ENCODE results near the gene ENC1. TPM values are rescaled to one million over a fixed set of nuclear protein-coding genes. Genes with fewer than 3 reads are reported as not detected.

ENC1 gene
- total RNA-seq, 2 experiments from 2014 or later, result 0.38 to 1.5 TPM

DNA sequence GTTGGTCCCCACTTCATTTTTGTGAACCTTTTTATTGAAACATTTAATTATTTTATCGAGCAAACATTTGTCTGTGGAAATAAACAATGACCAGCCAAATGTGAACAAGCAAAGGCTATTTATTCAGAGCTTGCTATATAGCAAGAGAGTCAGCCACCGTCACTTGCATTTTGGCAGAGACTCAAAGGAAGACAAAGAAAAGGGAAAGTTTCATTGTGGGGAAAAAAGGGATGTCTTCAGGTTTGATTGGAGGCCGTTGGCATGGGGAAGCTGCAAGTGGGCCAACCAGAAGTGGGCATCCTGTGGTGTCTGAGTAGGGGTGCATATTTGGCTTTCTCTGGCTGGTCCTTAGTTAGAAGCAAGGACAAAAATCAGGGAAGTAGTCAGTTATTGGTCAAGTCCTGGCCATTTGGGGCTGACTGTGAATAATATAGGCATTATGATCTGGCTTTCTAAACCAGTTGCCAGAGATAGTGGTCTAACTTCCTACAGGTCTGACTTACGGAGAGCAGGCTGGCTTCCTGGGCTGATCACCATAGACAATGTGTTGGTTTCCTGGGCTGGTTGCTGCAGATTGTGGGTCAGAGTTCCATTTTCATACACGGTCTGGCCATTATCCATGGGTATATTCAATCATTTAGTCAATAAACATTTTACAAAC is 16.6 kb downstream of the ENC1 start:
- H3K36me3 Mint-ChIP-seq, result no peaks in the 10 kb centered on the region
- no peaks in the 10 kb centered on the region for H3K4me1 Mint-ChIP-seq
- no peak overlapping the region for H3K4me3 Mint-ChIP-seq
- no peaks in the 10 kb centered on the region for H3K9me3 Mint-ChIP-seq (ENCODE audit: low read depth)
- ATAC-seq, result no peak
- CTCF ChIA-PET, result no interaction called here
- DNase-seq, result no peak
- peaks cover 52% of the 10 kb centered on the region for H3K27me3 Mint-ChIP-seq
- no peak overlapping the region for H3K27ac Mint-ChIP-seq

DNA sequence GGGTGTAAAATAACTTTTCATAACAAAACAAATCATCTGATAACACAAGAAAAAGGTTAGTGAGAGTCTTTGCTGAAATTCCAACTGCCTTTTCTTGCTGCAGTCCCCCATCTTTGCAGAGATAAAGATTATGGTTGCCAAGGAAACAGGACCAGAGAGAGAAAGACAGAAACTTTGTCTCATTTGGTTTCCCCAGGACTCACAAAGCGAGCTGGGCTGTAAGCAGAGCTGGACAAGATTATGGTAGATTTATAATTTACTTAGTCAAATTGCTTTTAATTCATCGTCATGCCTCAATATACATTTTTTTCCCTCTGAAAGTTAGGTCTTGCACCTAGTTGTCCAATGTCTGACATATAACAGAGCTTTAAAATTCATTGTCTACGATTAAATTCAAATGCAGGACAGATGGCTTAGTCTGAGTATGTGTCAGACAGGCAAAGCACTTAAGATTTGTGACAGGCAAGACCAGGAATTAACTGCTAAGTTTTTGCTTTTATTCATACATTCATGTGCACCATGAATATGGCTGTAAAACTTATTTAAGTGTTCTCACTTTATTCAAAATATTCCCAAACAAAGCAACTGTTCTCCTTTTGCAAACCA is 17.4 kb downstream of the ENC1 start:
- H3K4me3 Mint-ChIP-seq, result no peak overlapping the region
- H3K27me3 Mint-ChIP-seq, result peaks cover 46% of the 10 kb centered on the region
- CTCF ChIA-PET, result no interaction called here
- H3K9me3 Mint-ChIP-seq (ENCODE audit: low read depth), result no peaks in the 10 kb centered on the region
- H3K36me3 Mint-ChIP-seq, result no peaks in the 10 kb centered on the region
- H3K27ac Mint-ChIP-seq, result no peak overlapping the region
- no peak for DNase-seq
- H3K4me1 Mint-ChIP-seq, result no peaks in the 10 kb centered on the region
- ATAC-seq, result no peak

DNA sequence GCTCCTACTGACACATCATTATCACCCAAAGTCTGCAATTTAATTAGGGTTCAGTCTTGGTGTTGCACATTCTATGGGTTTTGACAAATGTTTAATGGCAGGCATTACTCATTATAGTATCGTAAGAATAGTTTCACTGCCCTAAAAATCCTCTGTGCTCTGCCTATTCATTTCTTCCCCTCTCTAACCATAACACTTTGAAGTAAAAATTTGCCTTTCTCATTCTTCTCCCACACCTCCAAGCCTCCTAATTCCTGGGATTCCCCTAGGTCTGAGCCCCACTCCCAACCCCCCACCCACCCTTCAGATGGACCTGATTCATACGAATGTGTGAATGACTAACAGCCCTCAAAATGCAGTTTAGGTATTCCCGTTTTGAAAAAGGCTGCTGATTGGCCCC is 18.4 kb downstream of the ENC1 start:
- Mint-ChIP-seq H3K9me3 (ENCODE audit: low read depth) (no peaks in the 10 kb centered on the region), H3K27me3 (peaks cover 44% of the 10 kb centered on the region), H3K27ac (no peak overlapping the region), H3K36me3 (no peaks in the 10 kb centered on the region), H3K4me3 (no peak overlapping the region), H3K4me1 (no peaks in the 10 kb centered on the region)
- no peak for DNase-seq
- CTCF ChIA-PET, result no interaction called here
- ATAC-seq, result no peak

DNA sequence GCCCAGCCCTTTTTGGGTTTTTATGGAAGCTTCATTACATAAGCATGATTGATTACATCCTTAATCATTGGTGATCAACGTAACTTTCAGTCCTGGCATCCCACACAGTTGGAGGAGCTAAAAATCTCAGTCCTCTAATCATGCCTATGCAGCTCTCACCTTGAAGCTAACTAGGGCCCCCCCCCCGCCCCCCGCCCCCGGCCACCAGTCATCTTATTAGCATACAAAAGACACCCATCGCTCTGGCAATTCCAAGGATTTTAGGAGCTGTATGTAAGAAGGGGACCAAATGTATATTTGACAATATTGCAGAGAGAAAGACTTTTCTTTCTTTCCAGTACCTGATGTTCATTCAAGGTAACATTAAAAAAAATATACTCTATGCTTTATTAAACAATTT is 19.0 kb downstream of the ENC1 start:
- H3K9me3 Mint-ChIP-seq (ENCODE audit: low read depth), result no peaks in the 10 kb centered on the region
- CTCF ChIA-PET, result no interaction called here

DNA sequence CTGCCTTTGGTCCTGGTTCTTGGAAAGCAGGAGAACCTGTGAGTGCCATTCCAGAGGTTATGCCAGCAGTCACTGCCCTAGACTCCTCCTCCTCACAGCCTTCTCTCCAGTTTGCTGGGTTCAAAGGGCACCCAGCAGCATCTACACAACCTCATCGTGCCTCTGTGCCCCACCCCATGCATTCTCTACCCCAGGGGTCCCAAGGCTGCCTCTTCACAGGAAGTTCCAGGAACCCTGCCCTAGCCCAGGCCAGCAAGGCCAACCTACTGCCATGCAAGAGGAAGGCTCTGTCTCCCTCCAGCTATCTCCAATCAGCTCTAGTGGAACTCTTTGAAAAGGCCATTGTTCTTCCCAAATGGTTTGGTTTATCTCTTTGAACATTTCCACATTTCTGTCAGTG is 21.2 kb downstream of the ENC1 start:
- no peaks in the 10 kb centered on the region for H3K36me3 Mint-ChIP-seq
- CTCF ChIA-PET, result no interaction called here
- no peaks in the 10 kb centered on the region for H3K4me1 Mint-ChIP-seq
- no peak overlapping the region for H3K27ac Mint-ChIP-seq
- DNase-seq (no peak), ATAC-seq (no peak)
- peaks cover 31% of the 10 kb centered on the region for H3K27me3 Mint-ChIP-seq
- no peaks in the 10 kb centered on the region for H3K9me3 Mint-ChIP-seq (ENCODE audit: low read depth)
- H3K4me3 Mint-ChIP-seq, result no peak overlapping the region

More for the DNA sequence above, 19.0 kb downstream of the ENC1 start:
- Mint-ChIP-seq H3K27me3 (peaks cover 39% of the 10 kb centered on the region), H3K4me1 (no peaks in the 10 kb centered on the region), H3K27ac (no peak overlapping the region), H3K4me3 (no peak overlapping the region), H3K36me3 (no peaks in the 10 kb centered on the region)
- DNase-seq (no peak), ATAC-seq (no peak)

DNA sequence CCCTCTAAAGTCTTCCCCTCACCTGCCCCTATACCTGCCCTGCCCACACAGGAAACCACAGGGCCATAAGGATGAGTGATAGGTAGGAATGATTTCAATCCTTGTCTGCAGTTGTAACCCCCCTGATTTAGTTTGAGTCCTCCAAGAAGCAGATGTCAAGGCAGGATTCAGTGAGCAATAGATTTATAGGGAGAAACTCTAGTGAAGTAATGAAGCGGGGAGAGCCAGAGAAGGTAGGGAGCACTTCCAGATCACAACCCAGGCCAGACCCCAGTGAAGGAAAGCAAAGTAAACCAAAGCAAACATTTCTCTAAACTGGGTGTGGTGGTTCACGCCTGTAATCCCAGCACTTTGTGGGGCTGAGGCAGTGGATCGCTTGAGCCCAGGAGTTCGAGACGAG is 22.4 kb downstream of the ENC1 start:
- ATAC-seq (no peak), DNase-seq (no peak)
- Mint-ChIP-seq H3K27ac (no peak overlapping the region), H3K4me3 (no peak overlapping the region), H3K36me3 (no peaks in the 10 kb centered on the region), H3K4me1 (no peaks in the 10 kb centered on the region), H3K27me3 (peaks cover 28% of the 10 kb centered on the region), H3K9me3 (ENCODE audit: low read depth) (no peaks in the 10 kb centered on the region)
- CTCF ChIA-PET, result no interaction called here

DNA sequence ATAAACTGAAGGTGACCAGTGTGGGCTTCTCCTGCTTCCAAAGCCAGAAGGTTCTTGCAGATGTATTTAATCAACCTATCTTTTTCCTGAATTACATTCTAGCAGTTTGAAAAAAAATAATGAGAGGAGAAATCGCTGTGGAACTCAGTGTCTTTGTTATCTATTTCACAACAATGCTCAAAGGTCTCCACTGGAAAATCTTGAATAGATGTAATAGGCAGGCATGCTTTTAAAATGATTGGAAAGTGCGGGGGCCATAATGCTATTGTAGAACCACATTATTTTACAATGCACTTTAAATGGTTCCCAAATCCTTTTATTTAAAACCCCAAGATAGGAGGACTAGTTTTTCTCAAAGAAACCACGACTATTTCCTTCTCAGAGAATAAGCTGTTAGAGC is 23.3 kb downstream of the ENC1 start:
- Mint-ChIP-seq H3K9me3 (ENCODE audit: low read depth) (no peaks in the 10 kb centered on the region), H3K4me1 (no peaks in the 10 kb centered on the region), H3K27me3 (peaks cover 22% of the 10 kb centered on the region), H3K36me3 (no peaks in the 10 kb centered on the region), H3K27ac (no peak overlapping the region), H3K4me3 (no peak overlapping the region)
- ATAC-seq (no peak), DNase-seq (no peak)
- CTCF ChIA-PET, result no interaction called here

DNA sequence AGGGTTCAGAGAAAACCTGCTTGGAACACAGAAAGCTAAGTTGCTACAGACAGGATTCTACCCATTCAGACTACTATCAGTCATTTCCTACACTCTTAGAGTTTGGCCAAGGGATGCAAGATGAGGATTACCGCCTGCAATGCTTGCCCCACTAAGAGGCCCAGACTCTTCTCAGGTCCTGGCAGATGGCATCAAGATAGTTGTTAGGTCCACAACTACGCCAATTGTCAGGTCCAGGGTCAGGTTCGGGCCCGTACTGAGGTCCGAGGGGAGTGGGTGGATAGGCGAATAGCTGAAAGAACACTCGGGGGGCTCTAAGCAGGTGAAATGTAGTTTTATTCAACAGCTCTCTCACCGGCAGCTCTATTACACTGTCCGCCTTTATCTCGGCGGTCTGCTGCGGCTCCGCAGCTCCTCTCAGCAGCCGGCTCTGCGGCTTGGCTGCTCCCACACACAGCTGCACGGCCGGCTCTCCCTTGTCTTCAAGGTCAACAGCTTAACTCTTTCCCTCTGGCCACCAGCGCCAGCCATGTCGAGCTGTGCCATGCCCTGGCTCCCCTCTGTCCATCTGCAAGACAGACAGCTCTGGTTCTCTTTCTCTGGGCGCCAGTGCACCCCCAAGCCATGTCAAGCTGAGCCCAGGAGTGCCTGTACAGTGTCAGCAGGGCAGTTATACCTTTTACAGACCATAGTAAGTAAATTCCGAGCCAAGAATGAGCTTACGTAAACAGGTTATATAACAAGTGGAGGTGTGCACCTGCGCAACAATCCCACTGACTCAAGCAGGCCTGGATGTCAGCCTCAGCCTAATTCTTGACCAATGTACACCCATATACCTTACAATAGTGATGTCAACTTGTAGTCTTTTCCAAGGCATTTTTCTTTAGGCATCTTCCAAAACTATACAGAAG is 24.0 kb downstream of the ENC1 start:
- ATAC-seq (no peak), DNase-seq (no peak)
- H3K4me3 Mint-ChIP-seq, result no peak overlapping the region
- no peak overlapping the region for H3K27ac Mint-ChIP-seq
- no peaks in the 10 kb centered on the region for H3K4me1 Mint-ChIP-seq
- CTCF ChIA-PET, result interaction anchor here (1.2 kb wide), 1 partner anchor 24 kb away, joined by 3 read pairs; the partner anchor contains the start of gene ENC1
- H3K27me3 Mint-ChIP-seq, result peaks cover 18% of the 10 kb centered on the region
- H3K9me3 Mint-ChIP-seq (ENCODE audit: low read depth), result no peaks in the 10 kb centered on the region
- H3K36me3 Mint-ChIP-seq, result no peaks in the 10 kb centered on the region

DNA sequence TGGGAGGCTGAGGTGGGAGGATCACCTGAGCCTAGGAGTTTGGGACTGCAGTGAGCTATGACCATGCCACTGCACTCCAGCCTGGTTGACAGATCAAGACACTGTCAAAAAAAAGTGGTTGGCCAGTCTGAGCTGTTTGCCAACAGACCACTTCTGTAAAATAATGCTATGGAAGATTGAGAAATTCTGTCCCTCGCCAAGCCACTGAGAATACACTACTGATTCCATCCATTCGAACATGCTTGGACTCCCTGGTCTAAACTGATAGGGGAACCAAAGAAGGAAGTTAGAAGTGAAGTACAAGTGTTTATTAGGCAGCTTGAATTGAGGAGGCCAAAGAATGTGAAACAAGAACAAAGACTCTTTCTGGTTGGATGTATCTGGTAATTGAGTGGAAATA is 27.2 kb downstream of the ENC1 start:
- no peak for ATAC-seq
- Mint-ChIP-seq H3K27ac (no peak overlapping the region), H3K36me3 (no peaks in the 10 kb centered on the region), H3K9me3 (ENCODE audit: low read depth) (no peaks in the 10 kb centered on the region), H3K4me1 (no peaks in the 10 kb centered on the region), H3K27me3 (peaks cover 27% of the 10 kb centered on the region), H3K4me3 (no peak overlapping the region)
- DNase-seq, result no peak
- CTCF ChIA-PET, result no interaction called here

DNA sequence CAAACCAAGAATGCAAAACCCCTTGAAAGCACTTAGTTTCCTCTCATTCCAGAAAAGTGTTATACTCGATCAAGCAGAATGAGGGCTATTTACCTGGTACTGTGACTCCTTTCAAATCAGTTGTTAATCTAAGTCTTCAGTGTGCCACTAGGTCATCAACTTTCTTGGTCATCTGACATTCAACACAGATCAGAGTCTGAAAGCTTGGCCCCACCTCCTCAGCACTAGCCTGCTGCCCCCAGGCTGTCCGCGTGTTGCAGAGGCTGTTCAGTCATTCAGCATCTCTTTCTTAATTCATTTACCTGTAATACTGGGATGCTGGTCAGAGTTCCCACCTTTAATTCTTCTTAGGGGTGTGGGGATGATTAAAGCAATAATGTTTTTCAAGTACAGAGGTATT is 28.5 kb downstream of the ENC1 start:
- ATAC-seq, result no peak
- peaks cover 23% of the 10 kb centered on the region for H3K27me3 Mint-ChIP-seq
- CTCF ChIA-PET, result no interaction called here
- no peaks in the 10 kb centered on the region for H3K36me3 Mint-ChIP-seq
- H3K9me3 Mint-ChIP-seq (ENCODE audit: low read depth), result no peaks in the 10 kb centered on the region
- no peak overlapping the region for H3K27ac Mint-ChIP-seq
- DNase-seq, result no peak
- no peak overlapping the region for H3K4me3 Mint-ChIP-seq
- no peaks in the 10 kb centered on the region for H3K4me1 Mint-ChIP-seq

DNA sequence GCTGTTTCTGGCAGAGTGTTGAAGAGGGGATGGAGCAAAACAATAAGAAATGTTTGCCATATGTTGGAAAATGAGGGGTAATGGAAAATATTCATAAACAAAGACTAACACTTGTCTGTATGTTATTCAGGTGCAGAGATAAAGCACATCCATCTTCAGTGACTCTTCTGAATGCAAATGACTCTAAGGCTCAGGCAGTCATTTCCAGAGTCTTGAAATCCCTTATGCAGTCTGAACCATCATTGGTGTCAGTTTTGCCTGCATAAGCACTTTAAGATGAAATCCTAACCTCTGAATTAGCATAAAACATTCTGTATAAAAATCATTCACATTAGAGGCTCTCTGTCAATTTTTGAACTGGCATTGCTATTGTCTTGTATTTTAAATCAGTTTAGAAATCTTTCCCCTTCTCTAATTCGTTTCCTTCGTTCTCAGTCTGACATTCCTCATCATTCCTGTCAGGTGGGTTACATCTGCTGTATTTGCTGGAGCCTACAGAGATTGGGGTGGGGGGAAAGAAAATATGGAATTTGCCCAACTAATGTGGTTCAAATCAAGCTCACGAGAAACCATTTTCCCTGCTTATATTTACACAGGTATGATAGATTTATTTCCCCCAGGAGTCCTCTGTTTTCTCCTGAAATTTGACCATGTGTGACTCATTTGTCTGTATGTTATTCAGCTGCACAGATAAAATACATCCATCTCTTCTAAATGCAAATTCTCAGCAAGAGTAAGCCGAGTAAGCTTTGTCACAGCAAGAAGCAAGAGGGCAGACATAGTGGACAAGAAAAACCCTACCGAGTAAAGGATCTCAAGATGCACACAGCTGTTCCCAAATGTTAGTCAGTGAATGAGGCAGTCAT is 31.6 kb downstream of the ENC1 start:
- Mint-ChIP-seq H3K9me3 (ENCODE audit: low read depth) (no peaks in the 10 kb centered on the region), H3K27ac (no peak overlapping the region)
- CTCF ChIA-PET, result no interaction called here

DNA sequence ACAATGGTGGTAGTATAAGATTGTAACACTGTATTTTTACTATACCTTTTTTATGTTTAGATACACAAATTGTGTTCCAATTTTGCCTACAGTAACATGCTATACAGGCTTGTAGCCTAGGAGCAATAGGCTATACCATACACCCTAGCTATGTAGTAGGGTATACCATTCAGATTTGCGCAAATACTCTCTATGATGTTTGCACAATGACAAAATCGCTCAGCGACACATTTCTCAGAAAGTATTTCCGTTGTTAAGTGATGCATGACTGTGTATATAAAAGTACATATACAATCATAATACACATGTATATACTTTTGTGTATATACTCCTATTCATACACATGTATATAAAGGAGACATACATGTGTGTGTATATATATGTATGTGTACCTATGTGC is 34.8 kb downstream of the ENC1 start:
- Mint-ChIP-seq H3K9me3 (ENCODE audit: low read depth) (no peaks in the 10 kb centered on the region), H3K4me1 (no peaks in the 10 kb centered on the region), H3K4me3 (no peak overlapping the region), H3K27ac (no peak overlapping the region), H3K27me3 (peaks cover 30% of the 10 kb centered on the region), H3K36me3 (no peaks in the 10 kb centered on the region)
- ATAC-seq, result no peak
- CTCF ChIA-PET, result no interaction called here
- DNase-seq, result no peak

More for the DNA sequence above, 31.6 kb downstream of the ENC1 start:
- H3K36me3 Mint-ChIP-seq, result no peaks in the 10 kb centered on the region
- H3K27me3 Mint-ChIP-seq, result peaks cover 19% of the 10 kb centered on the region
- no peaks in the 10 kb centered on the region for H3K4me1 Mint-ChIP-seq
- ATAC-seq, result no peak
- H3K4me3 Mint-ChIP-seq, result no peak overlapping the region
- no peak for DNase-seq

DNA sequence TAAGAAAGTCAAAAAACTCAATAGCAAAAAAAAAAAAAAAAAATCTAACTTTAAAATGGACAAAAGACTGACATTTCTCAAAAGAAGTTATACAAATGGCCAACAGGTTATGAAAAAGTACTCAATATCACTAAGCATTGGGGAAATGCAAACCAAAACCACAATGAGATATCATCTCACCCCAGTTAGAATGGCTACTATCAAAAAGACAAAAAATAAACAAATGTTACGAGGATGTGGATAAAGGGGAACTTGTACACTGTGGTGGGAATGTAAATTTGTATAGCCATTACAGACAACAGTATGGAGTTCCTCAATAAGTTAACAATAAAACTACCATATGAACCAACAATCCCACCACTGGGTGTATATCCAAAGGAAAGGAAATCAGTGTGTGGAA is 37.2 kb downstream of the ENC1 start:
- CTCF ChIA-PET, result no interaction called here
- Mint-ChIP-seq H3K4me3 (no peak overlapping the region), H3K9me3 (ENCODE audit: low read depth) (no peaks in the 10 kb centered on the region), H3K36me3 (no peaks in the 10 kb centered on the region), H3K4me1 (no peaks in the 10 kb centered on the region), H3K27ac (no peak overlapping the region), H3K27me3 (peaks cover 29% of the 10 kb centered on the region)
- DNase-seq, result no peak
- no peak for ATAC-seq
